Fibroblast of mammary gland (primary cell): ENCODE data around the gene NQO2.
"Not testable (repeated sequence)": the region's sequence is repeated elsewhere in the genome, so short reads cannot be mapped to it uniquely, and the experiment has no call there.

ENCODE experiments used
- DNase-seq: peaks from one replicate; pipeline ENCODE4 v3.0.0-alpha.2; 2010; ENCODE audit warnings: low read depth
- H3K4me3 ChIP-seq: 2 replicates; pipeline ENCODE4 v1.5.1; 2011; ENCODE audit warnings: low read depth, mild to moderate bottlenecking, low read length, moderate library complexity; ENCODE audit not compliant: control insufficient read depth
- TF ChIP-seq, protein P1 (sequence below): conservative IDR thresholded peaks from 2 replicates; pipeline ENCODE4 v1.5.1; 2011; ENCODE audit warnings: low read depth, low read length, inconsistent platforms; ENCODE audit not compliant: control insufficient read depth, insufficient read depth

NQO2 gene

DNA sequence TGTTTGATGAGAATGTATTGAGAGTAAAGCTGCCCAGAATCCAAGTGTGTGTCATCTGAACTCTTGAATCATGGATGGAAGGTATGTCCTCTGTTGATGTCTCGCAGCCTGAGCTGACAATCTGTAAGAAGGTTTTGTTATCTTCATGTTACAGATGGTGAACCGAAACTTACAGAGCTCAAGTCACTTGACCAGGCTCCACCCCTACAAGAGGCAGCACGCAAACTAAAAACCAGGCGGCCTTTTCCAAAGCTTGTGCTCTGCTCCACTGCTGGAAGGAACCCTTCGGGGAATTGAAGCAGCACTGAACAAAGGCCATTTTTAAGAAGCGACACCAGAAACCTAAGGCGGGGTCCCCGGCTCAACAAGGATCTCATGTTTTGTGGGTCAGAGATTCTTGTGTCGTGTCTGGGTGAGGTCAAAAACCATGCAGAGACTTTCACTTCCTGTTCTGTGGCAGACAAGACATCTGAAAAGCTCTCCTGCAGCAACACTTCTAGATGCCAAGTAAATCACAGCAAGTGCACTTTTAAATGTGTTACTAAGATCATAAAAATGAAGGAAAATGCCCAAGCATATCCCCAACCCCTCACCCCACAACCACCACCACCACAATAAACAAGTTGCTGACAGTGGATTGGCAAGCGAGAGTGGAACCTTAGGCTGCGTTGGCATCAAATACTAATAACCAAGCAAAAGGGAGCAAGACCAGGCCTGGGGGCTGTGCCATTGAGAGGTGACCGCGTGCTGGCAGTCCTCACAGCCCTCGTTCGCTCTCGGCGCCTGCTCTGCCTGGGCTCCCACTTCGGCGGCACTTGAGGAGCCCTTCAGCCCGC lies 27.3 kb downstream of the NQO2 start:
- H3K4me3 ChIP-seq: no peak overlapping the region
- TF ChIP-seq, protein P1, sequence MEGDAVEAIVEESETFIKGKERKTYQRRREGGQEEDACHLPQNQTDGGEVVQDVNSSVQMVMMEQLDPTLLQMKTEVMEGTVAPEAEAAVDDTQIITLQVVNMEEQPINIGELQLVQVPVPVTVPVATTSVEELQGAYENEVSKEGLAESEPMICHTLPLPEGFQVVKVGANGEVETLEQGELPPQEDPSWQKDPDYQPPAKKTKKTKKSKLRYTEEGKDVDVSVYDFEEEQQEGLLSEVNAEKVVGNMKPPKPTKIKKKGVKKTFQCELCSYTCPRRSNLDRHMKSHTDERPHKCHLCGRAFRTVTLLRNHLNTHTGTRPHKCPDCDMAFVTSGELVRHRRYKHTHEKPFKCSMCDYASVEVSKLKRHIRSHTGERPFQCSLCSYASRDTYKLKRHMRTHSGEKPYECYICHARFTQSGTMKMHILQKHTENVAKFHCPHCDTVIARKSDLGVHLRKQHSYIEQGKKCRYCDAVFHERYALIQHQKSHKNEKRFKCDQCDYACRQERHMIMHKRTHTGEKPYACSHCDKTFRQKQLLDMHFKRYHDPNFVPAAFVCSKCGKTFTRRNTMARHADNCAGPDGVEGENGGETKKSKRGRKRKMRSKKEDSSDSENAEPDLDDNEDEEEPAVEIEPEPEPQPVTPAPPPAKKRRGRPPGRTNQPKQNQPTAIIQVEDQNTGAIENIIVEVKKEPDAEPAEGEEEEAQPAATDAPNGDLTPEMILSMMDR: no peak
- DNase-seq: peak; percentile 3

GRCh38 chr6:3028156-3028555 lies 28.5 kb downstream of the NQO2 start:
- DNase-seq, H3K4me3 ChIP-seq: not testable (repeated sequence)

- no peak overlapping the region for H3K4me3 ChIP-seq
- no peak for DNase-seq
- TF ChIP-seq, protein P1: no peak
These were observed 32.4 kb downstream of the NQO2 start for GRCh38 chr6:3031857-3032640.

- DNase-seq: peak; percentile 70
- TF ChIP-seq, protein P1: no peak
- no peak overlapping the region for H3K4me3 ChIP-seq
These were observed 33.3 kb downstream of the NQO2 start for GRCh38 chr6:3032986-3033385.

DNA sequence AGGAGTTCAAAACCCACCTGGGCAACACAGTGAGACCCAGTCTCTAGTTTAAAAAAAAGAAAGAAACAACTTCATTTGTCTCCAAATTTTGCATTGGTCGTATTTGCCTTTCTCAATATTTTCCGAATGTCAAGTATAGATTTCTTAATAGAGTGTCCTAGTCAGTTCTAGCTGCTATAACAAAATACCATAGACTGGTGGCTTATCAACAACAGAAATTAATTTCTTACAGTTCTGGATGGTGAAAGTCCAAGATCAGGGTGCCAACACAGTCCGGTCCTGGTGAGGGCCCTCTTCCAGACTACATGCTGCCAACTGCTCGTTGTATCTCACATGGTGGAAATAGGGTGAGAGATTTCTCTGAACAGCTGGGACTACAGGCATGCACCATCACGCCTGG lies 34.0 kb downstream of the NQO2 start:
- TF ChIP-seq, protein P1: no peak
- no peak for DNase-seq
- no peak overlapping the region for H3K4me3 ChIP-seq

- TF ChIP-seq, protein P1: no peak
- no peak for DNase-seq
- H3K4me3 ChIP-seq: no peak overlapping the region
These were observed 35.7 kb downstream of the NQO2 start for GRCh38 chr6:3035397-3035796.
